ENCODE data around the gene C12orf56. TPM values are rescaled to one million over a fixed set of nuclear protein-coding genes. Genes with fewer than 3 reads are reported as not detected.
"Not testable (repeated sequence)": the region's sequence is repeated elsewhere in the genome, so short reads cannot be mapped to it uniquely, and the experiment has no call there.

The C12orf56 gene
- polyA plus RNA-seq, 1 donor (not counting 4 experiments of a cell fraction or from before 2014, with no cell fraction given), result 0.14 TPM

DNA sequence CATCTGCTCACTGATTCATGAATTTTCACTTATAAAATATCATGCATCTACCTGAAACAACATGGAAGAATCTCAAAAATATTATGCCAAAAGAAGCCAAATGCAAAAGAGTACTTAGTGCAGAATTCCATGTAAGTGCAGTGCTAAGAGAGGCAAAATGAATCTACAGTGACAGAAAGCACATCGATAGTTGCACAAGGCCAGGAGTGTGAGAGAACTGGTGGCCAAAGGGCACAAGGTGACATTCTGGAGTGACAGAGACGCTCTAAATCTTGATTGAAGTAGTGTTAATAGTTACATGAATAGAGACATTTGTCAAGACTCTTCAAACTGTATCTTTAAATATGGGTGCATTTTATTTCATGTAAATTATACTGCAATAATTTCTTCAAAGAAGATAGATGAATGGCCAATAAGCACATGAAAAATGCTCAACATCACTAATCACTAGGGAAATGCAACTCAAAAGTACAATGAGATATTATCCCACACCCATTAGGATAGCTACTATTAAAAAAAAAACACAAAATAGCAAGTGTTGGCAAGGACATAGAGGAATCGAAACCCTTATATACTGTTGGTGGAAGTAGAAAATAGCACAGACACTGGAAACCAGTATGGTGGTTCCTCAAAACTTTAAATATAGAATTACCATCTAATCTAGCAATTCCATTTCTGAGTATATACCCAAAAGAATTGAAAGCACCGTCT, 96.7 kb downstream of the C12orf56 start:
- Histone ChIP-seq H3K27me3 (ENCODE audit: control insufficient read depth, extremely low read depth, insufficient read depth, low read length) (no peaks in the 10 kb centered on the region), H3K4me2 (ENCODE audit: control insufficient read depth, extremely low read depth, insufficient read depth, low read depth, low read length) (no peak overlapping the region), H3K79me2 (ENCODE audit: control insufficient read depth, insufficient read depth, low read length) (no peaks in the 10 kb centered on the region), H4K20me1 (ENCODE audit: control insufficient read depth, extremely low read depth, insufficient read depth, low read length) (no peaks in the 10 kb centered on the region), H3K9me1 (ENCODE audit: control insufficient read depth, extremely low read depth, insufficient read depth, low read length) (no peaks in the 10 kb centered on the region), H2AFZ (ENCODE audit: control insufficient read depth, low read length) (no peak overlapping the region), H3K9ac (ENCODE audit: control insufficient read depth, extremely low read depth, insufficient read depth, low read length) (no peak overlapping the region), H3K27ac (ENCODE audit: control insufficient read depth, insufficient read depth, low read length) (no peak overlapping the region), H3K4me1 (ENCODE audit: control insufficient read depth, extremely low read depth, insufficient read depth, low read length) (no peaks in the 10 kb centered on the region), H3K36me3 (ENCODE audit: control insufficient read depth in 2 of 2, extremely low read depth in 1 of 2, insufficient read depth in 2 of 2, low read length in 2 of 2) (no peaks in the 10 kb centered on the region), H3K4me3 (ENCODE audit: control insufficient read depth in 2 of 3, extremely low read depth in 1 of 3, insufficient read depth in 2 of 3, low read depth in 1 of 3, low read length in 3 of 3) (no peak overlapping the region), H3K9me3 (ENCODE audit: control insufficient read depth, low read depth, low read length) (no peaks in the 10 kb centered on the region)
- DNase-seq (ENCODE audit: low read depth, low spot score) (no peak), FAIRE-seq (no peak)
- dilution Hi-C loops (cut with MboI; ENCODE audit: extremely low pct_ligation_motif_present, low sequenced_read_pairs), result no loop called here
- no peak for TF ChIP-seq EZH2 (IDR thresholded peaks at IDR 0.05; ENCODE audit: low read length)
- TF ChIP-seq, protein P1, sequence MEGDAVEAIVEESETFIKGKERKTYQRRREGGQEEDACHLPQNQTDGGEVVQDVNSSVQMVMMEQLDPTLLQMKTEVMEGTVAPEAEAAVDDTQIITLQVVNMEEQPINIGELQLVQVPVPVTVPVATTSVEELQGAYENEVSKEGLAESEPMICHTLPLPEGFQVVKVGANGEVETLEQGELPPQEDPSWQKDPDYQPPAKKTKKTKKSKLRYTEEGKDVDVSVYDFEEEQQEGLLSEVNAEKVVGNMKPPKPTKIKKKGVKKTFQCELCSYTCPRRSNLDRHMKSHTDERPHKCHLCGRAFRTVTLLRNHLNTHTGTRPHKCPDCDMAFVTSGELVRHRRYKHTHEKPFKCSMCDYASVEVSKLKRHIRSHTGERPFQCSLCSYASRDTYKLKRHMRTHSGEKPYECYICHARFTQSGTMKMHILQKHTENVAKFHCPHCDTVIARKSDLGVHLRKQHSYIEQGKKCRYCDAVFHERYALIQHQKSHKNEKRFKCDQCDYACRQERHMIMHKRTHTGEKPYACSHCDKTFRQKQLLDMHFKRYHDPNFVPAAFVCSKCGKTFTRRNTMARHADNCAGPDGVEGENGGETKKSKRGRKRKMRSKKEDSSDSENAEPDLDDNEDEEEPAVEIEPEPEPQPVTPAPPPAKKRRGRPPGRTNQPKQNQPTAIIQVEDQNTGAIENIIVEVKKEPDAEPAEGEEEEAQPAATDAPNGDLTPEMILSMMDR (optimal IDR thresholded peaks at IDR 0.05 in 1 of 3, IDR thresholded peaks at IDR 0.05 in 1 of 3, conservative IDR thresholded peaks at IDR 0.05 in 1 of 3; ENCODE audit: extremely low read depth in 1 of 3, insufficient read depth in 2 of 3, low read length in 3 of 3), result no peak

DNA sequence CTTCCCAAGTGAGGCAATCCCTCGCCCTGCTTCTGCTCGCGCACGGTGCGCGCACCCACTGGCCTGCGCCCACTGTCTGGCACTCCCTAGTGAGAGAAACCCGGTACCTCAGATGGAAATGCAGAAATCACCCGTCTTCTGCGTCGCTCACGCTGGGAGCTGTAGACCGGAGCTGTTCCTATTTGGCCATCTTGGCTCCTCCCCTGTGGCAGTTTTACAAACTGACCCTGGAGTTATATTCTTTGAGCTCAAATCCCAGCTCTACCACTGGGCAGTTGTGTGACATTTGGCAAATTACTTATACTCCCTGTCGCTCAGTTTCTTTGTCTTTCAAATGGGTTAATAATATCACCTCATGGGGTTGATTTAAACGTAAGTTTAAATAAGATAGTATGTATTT, 97.4 kb downstream of the C12orf56 start:
- H3K79me2 ChIP-seq (ENCODE audit: control insufficient read depth, insufficient read depth, low read length); H3K9me3 ChIP-seq (ENCODE audit: control insufficient read depth, low read depth, low read length); H2AFZ ChIP-seq (ENCODE audit: control insufficient read depth, low read length); H3K9ac ChIP-seq (ENCODE audit: control insufficient read depth, extremely low read depth, insufficient read depth, low read length); H3K27ac ChIP-seq (ENCODE audit: control insufficient read depth, insufficient read depth, low read length); H3K4me2 ChIP-seq (ENCODE audit: control insufficient read depth, extremely low read depth, insufficient read depth, low read depth, low read length); H3K4me1 ChIP-seq (ENCODE audit: control insufficient read depth, extremely low read depth, insufficient read depth, low read length); H4K20me1 ChIP-seq (ENCODE audit: control insufficient read depth, extremely low read depth, insufficient read depth, low read length); H3K36me3 ChIP-seq (ENCODE audit: control insufficient read depth in 2 of 2, extremely low read depth in 1 of 2, insufficient read depth in 2 of 2, low read length in 2 of 2); dilution Hi-C loops (cut with MboI; ENCODE audit: extremely low pct_ligation_motif_present, low sequenced_read_pairs); H3K27me3 ChIP-seq (ENCODE audit: control insufficient read depth, extremely low read depth, insufficient read depth, low read length); DNase-seq (ENCODE audit: low read depth, low spot score); H3K9me1 ChIP-seq (ENCODE audit: control insufficient read depth, extremely low read depth, insufficient read depth, low read length); H3K4me3 ChIP-seq (ENCODE audit: control insufficient read depth in 2 of 3, extremely low read depth in 1 of 3, insufficient read depth in 2 of 3, low read depth in 1 of 3, low read length in 3 of 3); FAIRE-seq: not testable (repeated sequence)

DNA sequence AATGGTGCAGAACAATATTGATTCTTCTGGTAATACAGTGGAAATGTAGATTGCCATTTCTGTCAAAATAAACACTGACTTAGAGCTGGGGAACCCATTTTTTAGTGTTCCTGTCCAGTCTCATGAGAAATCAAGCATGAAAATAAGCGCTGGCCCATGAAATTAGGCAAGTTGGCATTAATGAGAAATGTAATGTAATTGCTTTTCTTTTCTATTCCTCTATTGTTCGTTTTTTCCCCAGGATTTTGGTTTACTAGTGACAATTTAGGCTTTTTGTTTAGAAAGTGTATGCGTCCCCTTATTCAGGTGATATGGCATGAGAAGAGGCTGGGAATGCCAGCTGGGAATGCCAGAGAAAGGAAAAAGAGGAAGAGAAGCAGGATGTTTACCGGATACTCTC, 104.0 kb downstream of the C12orf56 start:
- FAIRE-seq, result no peak

More for the DNA sequence above, 104.0 kb downstream of the C12orf56 start:
- no peaks in the 10 kb centered on the region for H3K4me1 ChIP-seq (ENCODE audit: control insufficient read depth, extremely low read depth, insufficient read depth, low read length)
- no peak overlapping the region for H3K4me2 ChIP-seq (ENCODE audit: control insufficient read depth, extremely low read depth, insufficient read depth, low read depth, low read length)
- no peak for DNase-seq (ENCODE audit: low read depth, low spot score)
- dilution Hi-C loops (cut with MboI; ENCODE audit: extremely low pct_ligation_motif_present, low sequenced_read_pairs), result no loop called here
- H3K4me3 ChIP-seq (ENCODE audit: control insufficient read depth in 2 of 3, extremely low read depth in 1 of 3, insufficient read depth in 2 of 3, low read depth in 1 of 3, low read length in 3 of 3), result no peak overlapping the region
- H3K27me3 ChIP-seq (ENCODE audit: control insufficient read depth, extremely low read depth, insufficient read depth, low read length), result no peaks in the 10 kb centered on the region
- no peak overlapping the region for H2AFZ ChIP-seq (ENCODE audit: control insufficient read depth, low read length)
- H3K9me1 ChIP-seq (ENCODE audit: control insufficient read depth, extremely low read depth, insufficient read depth, low read length), result no peaks in the 10 kb centered on the region
- no peaks in the 10 kb centered on the region for H3K36me3 ChIP-seq (ENCODE audit: control insufficient read depth in 2 of 2, extremely low read depth in 1 of 2, insufficient read depth in 2 of 2, low read length in 2 of 2)
- H3K9ac ChIP-seq (ENCODE audit: control insufficient read depth, extremely low read depth, insufficient read depth, low read length), result no peak overlapping the region
- no peaks in the 10 kb centered on the region for H3K79me2 ChIP-seq (ENCODE audit: control insufficient read depth, insufficient read depth, low read length)
- TF ChIP-seq EZH2 (IDR thresholded peaks at IDR 0.05; ENCODE audit: low read length), result no peak
- TF ChIP-seq, protein P1 (optimal IDR thresholded peaks at IDR 0.05 in 1 of 3, IDR thresholded peaks at IDR 0.05 in 1 of 3, conservative IDR thresholded peaks at IDR 0.05 in 1 of 3; ENCODE audit: extremely low read depth in 1 of 3, insufficient read depth in 2 of 3, low read length in 3 of 3), result no peak
- no peaks in the 10 kb centered on the region for H4K20me1 ChIP-seq (ENCODE audit: control insufficient read depth, extremely low read depth, insufficient read depth, low read length)
- no peaks in the 10 kb centered on the region for H3K9me3 ChIP-seq (ENCODE audit: control insufficient read depth, low read depth, low read length)
- H3K27ac ChIP-seq (ENCODE audit: control insufficient read depth, insufficient read depth, low read length), result no peak overlapping the region

Data from keratinocyte (primary cell).